MM.1S (cell line): Measurements from ENCODE around the gene HAPLN2.
A peak's percentile ranks its signal among the peaks of the same experiment; 100 is the strongest.

Experiments
- DNase-seq: peaks from one replicate; pipeline ENCODE4 v3.0.0-alpha.2; 2015
- H2AFZ ChIP-seq: fragments of 300-600 bp; sonication (generic); 2 replicates; pipeline ENCODE4 v1.6.0; 2016; ENCODE audit warnings: antibody characterized with exemption, low read length
- H3F3A ChIP-seq: fragments of 300-600 bp; sonication (generic); 2 replicates; pipeline ENCODE4 v1.6.1; 2016; ENCODE audit warnings: mild to moderate bottlenecking, antibody characterized with exemption, low read length, moderate library complexity, mixed read lengths; ENCODE audit not compliant: insufficient read depth
- H3K27ac ChIP-seq: fragments of 300-600 bp; sonication (generic); 2 replicates; pipeline ENCODE4 v1.5.1; 2016; ENCODE audit warnings: mild to moderate bottlenecking, low read length
- H3K27me3 ChIP-seq: fragments of 300-600 bp; sonication (generic); replicated peaks from 2 replicates; pipeline ENCODE4 v1.6.0; 2016; ENCODE audit warnings: low read length; ENCODE audit not compliant: insufficient read depth
- H3K36me3 ChIP-seq: fragments of 300-600 bp; sonication (generic); replicated peaks from 2 replicates; pipeline ENCODE4 v1.6.1; 2016; ENCODE audit warnings: mild to moderate bottlenecking, low read length, mixed read lengths; ENCODE audit not compliant: insufficient read depth
- H3K4me1 ChIP-seq: fragments of 300-600 bp; sonication (generic); 2 replicates; pipeline ENCODE4 v1.6.1; 2016; ENCODE audit warnings: low read length, mixed read lengths
- H3K4me2 ChIP-seq: fragments of 300-600 bp; sonication (generic); 2 replicates; pipeline ENCODE4 v1.6.0; 2016; ENCODE audit warnings: low read depth, low read length
- H3K4me3 ChIP-seq: fragments of 300-600 bp; sonication (generic); 2 replicates; pipeline ENCODE4 v1.5.1; 2016; ENCODE audit warnings: low read length, mixed read lengths
- H3K79me2 ChIP-seq: fragments of 300-600 bp; sonication (generic); 2 replicates; pipeline ENCODE4 v1.6.1; 2016; ENCODE audit warnings: mixed run types, low read length, mixed read lengths
- H3K9ac ChIP-seq: fragments of 300-600 bp; sonication (generic); 2 replicates; pipeline ENCODE4 v1.6.1; 2016; ENCODE audit warnings: low read length, mixed read lengths
- H3K9me2 ChIP-seq: fragments of 300-600 bp; sonication (generic); replicated peaks from 2 replicates; pipeline ENCODE4 v1.6.1; 2016; ENCODE audit warnings: mild to moderate bottlenecking, low read length, mixed read lengths; ENCODE audit not compliant: insufficient read depth
- H3K9me3 ChIP-seq: fragments of 300-600 bp; sonication (generic); replicated peaks from 2 replicates; pipeline ENCODE4 v1.6.1; 2016; ENCODE audit warnings: mild to moderate bottlenecking, low read length, mixed read lengths; ENCODE audit not compliant: insufficient read depth
- H4K20me1 ChIP-seq: fragments of 300-600 bp; sonication (generic); 2 replicates; pipeline ENCODE4 v1.6.1; 2016; ENCODE audit warnings: mild to moderate bottlenecking, low read length, moderate library complexity, mixed read lengths; ENCODE audit not compliant: insufficient read depth
- CTCF ChIP-seq: fragments of 300-600 bp; sonication (generic); IDR thresholded peaks from 2 replicates; pipeline ENCODE4 v1.5.1; 2016; ENCODE audit warnings: antibody characterized with exemption, low read length, mixed read lengths
- EZH2 ChIP-seq: fragments of 300-600 bp; sonication (generic); optimal IDR thresholded peaks from 2 replicates; pipeline ENCODE3; 2017; ENCODE audit warnings: low read depth, mild to moderate bottlenecking, antibody characterized with exemption, low read length, mixed read lengths
- EZH2phosphoT487 ChIP-seq: fragments of 300-600 bp; sonication (generic); IDR thresholded peaks from 2 replicates; pipeline ENCODE4 v1.6.1; 2018; ENCODE audit warnings: antibody characterized with exemption, low read length

The HAPLN2 gene

DNA sequence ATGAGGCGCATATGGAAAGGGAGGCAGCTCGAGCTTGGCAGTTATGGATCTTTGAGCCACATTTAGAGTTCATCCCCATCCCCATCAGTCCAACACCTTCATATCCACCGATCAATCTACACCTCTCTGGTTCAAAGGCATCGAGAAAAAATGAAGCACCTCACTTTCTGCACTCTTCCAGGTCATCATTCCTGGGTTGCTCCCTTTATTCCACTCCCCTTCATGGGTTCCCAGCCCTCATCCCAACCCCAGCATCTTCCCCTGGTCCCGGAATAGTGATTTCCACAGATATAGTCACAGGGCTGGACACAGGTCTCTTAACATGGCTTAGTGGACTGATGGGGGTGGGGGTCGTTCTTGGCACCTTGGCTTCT is 354 bp downstream of the HAPLN2 start:
- Histone ChIP-seq H3K27ac (no peak overlapping the region), H3F3A (no peaks in the 10 kb centered on the region), H3K9ac (no peak overlapping the region), H3K9me3 (no peaks in the 10 kb centered on the region), H3K9me2 (no peaks in the 10 kb centered on the region), H3K4me2 (no peak overlapping the region), H3K4me3 (no peak overlapping the region), H3K79me2 (no peaks in the 10 kb centered on the region), H3K4me1 (no peaks in the 10 kb centered on the region), H2AFZ (no peak overlapping the region), H3K36me3 (no peaks in the 10 kb centered on the region), H4K20me1 (0 out of 2 replicates have a peak, but pooled peaks cover 2% of the 10 kb centered on the region), H3K27me3 (peaks cover 93% of the 10 kb centered on the region)
- DNase-seq = no peak
- TF ChIP-seq CTCF (no peak), EZH2 (no peak), EZH2phosphoT487 (no peak)

DNA sequence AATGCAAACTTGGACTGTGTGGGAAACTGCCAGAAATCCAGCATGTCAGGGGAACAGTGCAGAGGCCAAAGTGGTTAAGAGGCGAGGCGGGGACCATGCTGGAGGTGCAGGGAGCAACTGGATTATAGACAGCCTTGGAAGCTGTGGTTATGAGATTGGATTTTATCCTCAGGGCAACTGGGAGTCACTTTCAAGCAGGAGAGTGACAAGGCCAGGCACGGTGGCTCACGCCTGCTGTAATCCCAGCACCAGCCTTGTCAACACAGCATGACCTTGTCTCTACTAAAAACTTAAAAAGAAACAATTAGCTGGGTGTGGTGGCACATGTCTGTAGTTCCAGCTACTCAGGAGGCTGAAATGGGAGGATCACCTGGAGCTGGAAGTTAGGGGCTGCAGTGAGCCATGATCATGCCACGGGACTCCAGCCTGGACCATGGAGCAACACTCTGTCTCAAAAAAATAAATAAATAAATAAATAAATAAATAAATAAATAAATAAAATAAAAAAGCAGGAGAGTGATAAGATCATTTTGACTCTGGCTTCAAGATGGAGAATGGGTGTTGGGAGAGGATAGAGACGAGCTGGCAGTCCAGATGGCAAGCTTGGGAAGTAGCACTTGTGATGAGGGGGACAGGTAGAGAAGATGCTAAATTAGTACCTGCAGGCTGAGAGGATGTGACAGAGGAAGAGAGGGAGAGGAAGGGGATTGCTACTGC is 3.5 kb downstream of the HAPLN2 start:
- H2AFZ ChIP-seq = no peak overlapping the region
- H3F3A ChIP-seq = peaks cover 5% of the 10 kb centered on the region; the same call in 1 of the 2 replicates

DNA sequence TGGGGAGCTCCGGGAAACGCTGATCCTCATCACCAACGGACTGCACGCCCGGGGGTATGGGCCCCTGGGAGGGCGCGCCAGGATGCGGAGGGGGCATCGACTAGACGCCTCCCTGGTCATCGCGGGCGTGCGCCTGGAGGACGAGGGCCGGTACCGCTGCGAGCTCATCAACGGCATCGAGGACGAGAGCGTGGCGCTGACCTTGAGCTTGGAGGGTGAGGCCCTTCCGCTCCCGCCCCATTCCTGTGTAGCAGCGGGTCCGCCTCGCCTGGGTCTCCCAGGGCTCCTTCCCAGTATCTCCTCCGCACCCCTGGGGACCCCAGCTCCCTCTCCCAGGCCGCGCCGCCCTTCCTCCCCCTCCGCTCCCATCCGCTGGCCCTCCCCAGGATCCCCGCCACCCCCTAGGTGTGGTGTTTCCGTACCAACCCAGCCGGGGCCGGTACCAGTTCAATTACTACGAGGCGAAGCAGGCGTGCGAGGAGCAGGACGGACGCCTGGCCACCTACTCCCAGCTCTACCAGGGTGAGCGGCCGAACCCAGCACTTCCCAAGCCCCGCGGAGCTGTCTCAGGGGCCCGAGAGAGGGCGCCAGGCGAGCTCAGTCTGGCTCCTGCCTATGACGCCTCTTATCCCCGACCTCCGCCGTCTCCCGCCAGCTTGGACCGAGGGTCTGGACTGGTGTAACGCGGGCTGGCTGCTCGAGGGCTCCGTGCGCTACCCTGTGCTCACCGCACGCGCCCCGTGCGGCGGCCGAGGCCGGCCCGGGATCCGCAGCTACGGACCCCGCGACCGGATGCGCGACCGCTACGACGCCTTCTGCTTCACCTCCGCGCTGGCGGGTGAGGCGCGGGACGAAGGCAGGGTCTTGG is 5.0 kb downstream of the HAPLN2 start:
- Histone ChIP-seq H3K27ac (no peak overlapping the region), H3K4me1 (peaks cover 14% of the 10 kb centered on the region), H3F3A (peaks cover 5% of the 10 kb centered on the region; the same call in 1 of the 2 replicates), H3K27me3 (peaks cover 81% of the 10 kb centered on the region), H3K36me3 (no peaks in the 10 kb centered on the region), H4K20me1 (0 out of 2 replicates have a peak, but pooled peaks cover 2% of the 10 kb centered on the region), H3K79me2 (no peaks in the 10 kb centered on the region), H3K9me3 (no peaks in the 10 kb centered on the region), H3K9me2 (no peaks in the 10 kb centered on the region), H2AFZ (no peak overlapping the region), H3K4me2 (peak overlapping the region; percentile 38; the same call in 1 of the 2 replicates), H3K4me3 (peak overlapping the region; percentile 47), H3K9ac (no peak overlapping the region)
- peak; percentile 49 for TF ChIP-seq CTCF
- TF ChIP-seq EZH2phosphoT487 = no peak
- no peak for TF ChIP-seq EZH2
- DNase-seq = peak; percentile 34

More for the DNA sequence above, 3.5 kb downstream of the HAPLN2 start:
- Histone ChIP-seq H3K9me2 (no peaks in the 10 kb centered on the region), H3K4me3 (no peak overlapping the region), H3K79me2 (no peaks in the 10 kb centered on the region), H3K4me1 (peaks cover 14% of the 10 kb centered on the region), H3K36me3 (no peaks in the 10 kb centered on the region), H3K4me2 (no peak overlapping the region), H3K9ac (no peak overlapping the region), H3K27me3 (peaks cover 86% of the 10 kb centered on the region), H3K9me3 (no peaks in the 10 kb centered on the region), H3K27ac (no peak overlapping the region), H4K20me1 (0 out of 2 replicates have a peak, but pooled peaks cover 2% of the 10 kb centered on the region)
- no peak for DNase-seq
- TF ChIP-seq EZH2 (no peak), CTCF (no peak), EZH2phosphoT487 (no peak)
